ENCODE data around the gene VCL.
"Not testable (repeated sequence)": the region's sequence is repeated elsewhere in the genome, so short reads cannot be mapped to it uniquely, and the experiment has no call there.

The VCL gene

DNA sequence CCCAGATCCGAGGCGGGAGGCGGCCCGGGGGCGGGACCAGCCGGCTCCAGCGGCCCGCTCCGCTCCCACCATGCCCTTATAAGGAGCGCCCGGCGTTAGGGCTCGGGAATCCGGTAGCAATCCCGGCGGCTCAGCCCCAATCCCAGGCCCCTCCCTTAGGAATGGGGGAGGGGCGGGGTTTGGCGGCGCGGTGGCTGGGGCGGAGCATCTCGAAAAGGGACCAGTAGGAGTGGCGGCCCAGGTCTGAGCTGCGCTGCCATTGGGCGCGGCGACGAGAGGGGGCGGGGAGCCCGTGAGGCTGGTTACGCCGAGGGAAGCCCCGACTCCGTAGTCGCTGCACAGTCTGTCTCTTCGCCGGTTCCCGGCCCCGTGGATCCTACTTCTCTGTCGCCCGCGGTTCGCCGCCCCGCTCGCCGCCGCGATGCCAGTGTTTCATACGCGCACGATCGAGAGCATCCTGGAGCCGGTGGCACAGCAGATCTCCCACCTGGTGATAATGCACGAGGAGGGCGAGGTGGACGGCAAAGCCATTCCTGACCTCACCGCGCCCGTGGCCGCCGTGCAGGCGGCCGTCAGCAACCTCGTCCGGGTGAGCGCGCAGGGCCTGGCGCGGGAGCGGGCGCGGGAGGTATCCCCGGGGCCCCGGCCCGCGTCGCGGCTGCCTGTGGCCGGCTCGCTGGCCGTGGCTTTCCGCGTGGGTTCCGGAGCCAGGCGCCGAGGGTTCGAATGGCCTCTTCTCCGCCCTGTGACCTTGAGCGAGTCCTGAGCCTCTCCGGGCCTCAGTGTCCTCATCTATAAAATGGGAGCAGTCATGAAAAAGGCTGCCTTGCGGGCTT lies at the start of gene VCL:
VCL (plus strand) TSS at position 330 of the 836 bp plus-strand sequence; CDS start at position 422, 92 bp downstream.
- peak within 1 kb of the TSS; percentile 83 for H3K4me3 Mint-ChIP-seq
- DNase-seq (ENCODE audit: low spot score in 2 of 2) (peak; percentile 93 to 95), ATAC-seq (replicated peaks; ENCODE audit: extremely low read depth, poor library complexity, severe bottlenecking) (peak; percentile 98)
- peaks cover 52% of the 10 kb centered on the region for H3K4me1 Mint-ChIP-seq
- no peaks in the 10 kb centered on the region for H3K27me3 Mint-ChIP-seq
- peaks cover 10% of the 10 kb centered on the region for H3K36me3 Mint-ChIP-seq (ENCODE audit: insufficient read depth)
- no peaks in the 10 kb centered on the region for H3K9me3 Mint-ChIP-seq
- H3K27ac Mint-ChIP-seq (ENCODE audit: low read depth), result peak within 1 kb of the TSS; percentile 88

DNA sequence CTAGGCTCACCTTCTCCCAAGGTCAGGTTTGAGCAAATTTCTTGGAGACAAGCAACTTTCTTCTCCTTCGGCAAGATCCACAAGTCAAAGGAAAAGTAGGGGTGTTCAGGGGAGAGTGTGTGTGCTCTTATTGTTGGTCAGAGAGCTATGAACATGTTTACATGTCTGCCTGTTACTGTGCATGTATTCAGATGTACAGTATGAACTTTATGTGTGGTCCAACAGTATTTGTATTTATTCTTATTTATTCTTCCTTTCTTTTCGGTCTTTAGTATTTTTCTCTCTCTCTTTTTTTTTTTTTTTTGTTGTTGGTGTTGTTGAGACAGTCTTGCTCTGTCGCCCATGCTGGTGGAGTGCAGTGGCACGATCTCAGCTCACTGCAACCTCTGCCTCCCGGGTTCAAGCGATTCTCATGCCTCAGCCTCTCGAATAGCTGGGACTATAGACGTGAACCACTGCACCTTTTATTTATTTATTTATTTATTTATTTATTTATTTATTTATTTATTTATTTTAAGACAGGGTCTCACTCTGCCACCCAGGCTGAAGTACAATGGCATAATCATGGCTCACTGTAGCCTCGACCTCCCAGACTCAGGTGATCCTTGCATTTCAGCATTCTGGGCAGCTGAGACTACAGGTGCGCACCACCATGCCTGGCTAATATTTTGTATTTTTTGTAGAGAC lies 48.8 kb upstream of the VCL start:
- no peak for ATAC-seq (replicated peaks; ENCODE audit: extremely low read depth, poor library complexity, severe bottlenecking)
- no peak for DNase-seq (ENCODE audit: low spot score in 2 of 2)
- no peaks in the 10 kb centered on the region for H3K9me3 Mint-ChIP-seq
- no peaks in the 10 kb centered on the region for H3K27me3 Mint-ChIP-seq
- H3K27ac Mint-ChIP-seq (ENCODE audit: low read depth), result no peak overlapping the region
- no peaks in the 10 kb centered on the region for H3K36me3 Mint-ChIP-seq (ENCODE audit: insufficient read depth)
- H3K4me1 Mint-ChIP-seq, result peaks cover 14% of the 10 kb centered on the region
- H3K4me3 Mint-ChIP-seq, result no peak overlapping the region

DNA sequence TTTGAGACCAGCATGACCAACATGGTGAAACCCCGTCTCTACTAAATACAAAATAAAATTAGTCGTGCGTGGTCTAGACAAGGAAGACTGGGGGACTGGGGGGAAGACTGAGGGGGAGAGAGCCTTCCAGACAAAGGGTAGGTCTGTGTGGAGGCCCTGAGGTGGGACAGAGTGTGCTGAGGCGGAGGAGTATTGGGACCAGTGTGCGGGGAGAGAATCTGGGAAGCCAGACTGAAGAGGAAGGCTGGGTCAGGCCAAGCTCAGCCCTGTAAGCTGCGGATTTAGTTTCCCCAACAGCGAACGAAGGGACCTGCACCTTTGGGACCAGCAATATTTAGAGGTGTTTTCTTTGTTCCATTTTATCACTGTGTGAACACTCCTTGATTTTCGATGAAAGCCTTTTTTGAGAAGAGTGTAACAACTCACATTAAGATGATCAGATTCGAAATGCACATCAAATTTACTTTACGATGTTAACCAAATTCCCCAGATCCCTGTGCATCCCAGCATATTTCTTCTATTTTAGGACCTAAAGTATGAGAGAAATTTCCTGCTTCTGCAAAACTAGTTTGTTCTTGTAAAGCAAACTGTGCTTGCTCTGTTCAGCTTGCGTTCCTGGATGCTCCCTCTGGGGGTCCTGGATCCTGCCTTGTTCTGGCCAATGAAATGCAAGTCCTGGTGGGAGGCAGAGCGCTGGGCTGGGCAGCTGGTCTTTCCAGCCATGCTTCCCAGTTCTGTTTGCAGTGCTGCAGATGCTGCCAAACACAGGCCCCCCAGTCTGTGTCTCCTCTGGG lies 47.6 kb upstream of the VCL start:
- DNase-seq (ENCODE audit: low spot score in 2 of 2), result no peak
- Mint-ChIP-seq H3K4me3 (no peak overlapping the region), H3K4me1 (peaks cover 16% of the 10 kb centered on the region), H3K36me3 (ENCODE audit: insufficient read depth) (no peaks in the 10 kb centered on the region), H3K27ac (ENCODE audit: low read depth) (no peak overlapping the region), H3K27me3 (no peaks in the 10 kb centered on the region), H3K9me3 (no peaks in the 10 kb centered on the region)
- ATAC-seq (replicated peaks; ENCODE audit: extremely low read depth, poor library complexity, severe bottlenecking), result no peak

DNA sequence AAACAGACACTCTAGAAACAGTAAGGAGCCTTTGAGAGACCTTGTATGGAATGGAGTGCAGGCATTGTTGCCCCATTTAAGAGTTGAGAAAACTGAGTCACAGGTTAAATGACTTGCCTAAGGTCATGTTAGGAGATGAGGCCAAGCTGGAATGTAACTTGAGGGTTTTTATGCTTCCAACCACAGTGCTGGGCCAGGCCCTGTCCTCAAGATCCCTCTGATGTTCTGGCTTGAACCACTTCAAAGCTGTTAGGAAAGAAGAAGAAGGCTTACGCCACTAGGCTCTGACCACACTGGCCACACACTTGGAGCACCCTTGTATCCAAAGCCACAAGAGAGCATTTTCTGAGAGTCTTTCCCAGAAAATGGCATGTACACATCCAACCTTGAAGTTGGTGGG lies 44.3 kb upstream of the VCL start:
- Mint-ChIP-seq H3K27ac (ENCODE audit: low read depth) (no peak overlapping the region), H3K4me1 (peaks cover 34% of the 10 kb centered on the region), H3K9me3 (no peaks in the 10 kb centered on the region), H3K36me3 (ENCODE audit: insufficient read depth) (peaks cover 2% of the 10 kb centered on the region), H3K27me3 (no peaks in the 10 kb centered on the region), H3K4me3 (no peak overlapping the region)
- no peak for ATAC-seq (replicated peaks; ENCODE audit: extremely low read depth, poor library complexity, severe bottlenecking)
- DNase-seq (ENCODE audit: low spot score in 2 of 2), result no peak

DNA sequence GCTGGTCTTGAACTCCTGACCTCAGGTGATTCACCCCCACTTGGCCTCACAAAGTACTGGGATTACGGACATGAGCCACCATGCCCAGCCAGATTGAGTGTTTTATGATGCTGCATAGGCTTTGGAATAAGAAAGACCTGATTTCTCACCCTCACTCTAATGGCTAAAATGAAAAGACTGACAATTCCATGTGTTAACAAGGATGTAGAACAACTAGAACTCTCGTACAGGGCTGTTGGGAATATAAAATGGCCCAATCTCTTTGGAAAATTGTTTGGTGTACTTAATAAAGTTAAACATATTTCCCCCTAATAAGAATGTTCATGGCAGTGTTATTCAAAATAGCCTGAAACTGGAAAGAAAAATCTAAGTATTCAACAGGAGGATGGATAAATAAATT lies 43.2 kb upstream of the VCL start:
- H3K27ac Mint-ChIP-seq (ENCODE audit: low read depth), result no peak overlapping the region
- ATAC-seq (replicated peaks; ENCODE audit: extremely low read depth, poor library complexity, severe bottlenecking) (no peak), DNase-seq (ENCODE audit: low spot score in 2 of 2) (no peak)
- peaks cover 2% of the 10 kb centered on the region for H3K36me3 Mint-ChIP-seq (ENCODE audit: insufficient read depth)
- peaks cover 40% of the 10 kb centered on the region for H3K4me1 Mint-ChIP-seq
- no peak overlapping the region for H3K4me3 Mint-ChIP-seq
- no peaks in the 10 kb centered on the region for H3K27me3 Mint-ChIP-seq
- H3K9me3 Mint-ChIP-seq, result no peaks in the 10 kb centered on the region

DNA sequence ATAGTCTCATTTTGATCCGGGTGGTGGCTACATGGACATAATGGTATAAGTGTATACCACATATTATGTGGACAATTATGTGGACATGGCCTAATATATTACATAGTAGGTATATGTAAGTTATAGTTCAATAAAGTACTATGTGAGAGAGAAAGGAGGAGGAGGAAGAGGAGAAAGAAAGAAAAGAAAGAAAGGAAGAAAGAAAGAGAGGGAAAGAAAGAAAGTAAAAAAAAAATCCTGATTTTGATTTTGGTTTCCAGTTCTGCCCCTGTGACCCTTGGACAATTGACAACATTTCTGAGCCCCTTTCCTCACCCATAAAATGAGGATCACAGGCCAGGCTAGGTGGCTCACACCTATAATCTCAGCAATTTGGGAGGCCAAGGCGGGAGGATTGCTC lies 42.2 kb upstream of the VCL start:
- Mint-ChIP-seq H3K9me3 (no peaks in the 10 kb centered on the region), H3K27me3 (no peaks in the 10 kb centered on the region), H3K4me3 (peak overlapping the region; percentile 33), H3K27ac (ENCODE audit: low read depth) (peak overlapping the region; percentile 26), H3K36me3 (ENCODE audit: insufficient read depth) (peaks cover 2% of the 10 kb centered on the region), H3K4me1 (peaks cover 50% of the 10 kb centered on the region)
- ATAC-seq (replicated peaks; ENCODE audit: extremely low read depth, poor library complexity, severe bottlenecking) (no peak), DNase-seq (ENCODE audit: low spot score in 2 of 2) (no peak)

DNA sequence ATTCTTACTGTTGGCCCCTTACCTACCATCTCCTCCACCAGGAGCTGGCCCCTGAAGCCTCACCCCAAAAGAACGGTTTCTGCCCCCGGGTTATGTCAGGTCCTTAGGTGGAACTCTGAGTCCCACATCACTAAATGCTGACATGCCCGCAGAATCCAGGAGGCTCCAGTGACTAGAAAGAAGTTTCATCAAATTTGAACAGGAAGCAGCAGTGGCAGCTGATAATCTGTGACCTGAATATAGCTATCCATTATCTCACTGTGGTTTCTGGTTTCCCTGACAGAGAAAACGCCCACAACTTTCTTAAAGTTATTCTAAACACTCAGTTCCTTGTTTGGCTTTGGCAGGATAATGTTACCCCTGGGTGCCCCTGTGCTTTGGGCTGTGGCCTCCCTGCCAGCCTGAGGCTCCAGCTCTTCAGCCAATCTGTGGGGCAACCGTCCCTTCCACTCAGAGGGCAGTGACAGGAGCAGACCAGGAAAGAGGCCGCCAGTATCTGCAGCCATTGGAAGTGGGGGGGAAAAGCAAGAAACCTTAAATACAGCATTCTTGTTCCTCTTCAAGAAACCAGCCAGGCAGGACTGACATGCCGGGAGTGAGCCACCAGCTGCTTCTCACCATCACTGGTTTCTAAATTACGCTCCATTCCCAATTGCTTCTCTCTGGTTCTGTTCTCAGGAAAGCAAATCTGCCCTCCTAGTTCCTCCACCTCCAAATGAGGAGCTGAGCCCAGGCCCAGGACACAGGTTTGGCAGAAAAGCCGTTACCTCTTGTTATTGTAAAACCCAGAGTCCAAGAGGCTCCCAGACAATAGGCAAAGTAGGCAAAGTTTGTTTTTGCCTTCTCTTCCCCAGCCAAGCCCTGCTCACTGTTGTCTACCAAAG lies 41.2 kb upstream of the VCL start:
- ATAC-seq (replicated peaks; ENCODE audit: extremely low read depth, poor library complexity, severe bottlenecking) (peak; percentile 91), DNase-seq (ENCODE audit: low spot score in 2 of 2) (peak in 1 of 2 donors; percentile 30)
- Mint-ChIP-seq H3K27me3 (no peaks in the 10 kb centered on the region), H3K9me3 (no peaks in the 10 kb centered on the region), H3K36me3 (ENCODE audit: insufficient read depth) (peaks cover 2% of the 10 kb centered on the region), H3K4me1 (peaks cover 55% of the 10 kb centered on the region), H3K27ac (ENCODE audit: low read depth) (peak overlapping the region; percentile 81), H3K4me3 (peak overlapping the region; percentile 72)

DNA sequence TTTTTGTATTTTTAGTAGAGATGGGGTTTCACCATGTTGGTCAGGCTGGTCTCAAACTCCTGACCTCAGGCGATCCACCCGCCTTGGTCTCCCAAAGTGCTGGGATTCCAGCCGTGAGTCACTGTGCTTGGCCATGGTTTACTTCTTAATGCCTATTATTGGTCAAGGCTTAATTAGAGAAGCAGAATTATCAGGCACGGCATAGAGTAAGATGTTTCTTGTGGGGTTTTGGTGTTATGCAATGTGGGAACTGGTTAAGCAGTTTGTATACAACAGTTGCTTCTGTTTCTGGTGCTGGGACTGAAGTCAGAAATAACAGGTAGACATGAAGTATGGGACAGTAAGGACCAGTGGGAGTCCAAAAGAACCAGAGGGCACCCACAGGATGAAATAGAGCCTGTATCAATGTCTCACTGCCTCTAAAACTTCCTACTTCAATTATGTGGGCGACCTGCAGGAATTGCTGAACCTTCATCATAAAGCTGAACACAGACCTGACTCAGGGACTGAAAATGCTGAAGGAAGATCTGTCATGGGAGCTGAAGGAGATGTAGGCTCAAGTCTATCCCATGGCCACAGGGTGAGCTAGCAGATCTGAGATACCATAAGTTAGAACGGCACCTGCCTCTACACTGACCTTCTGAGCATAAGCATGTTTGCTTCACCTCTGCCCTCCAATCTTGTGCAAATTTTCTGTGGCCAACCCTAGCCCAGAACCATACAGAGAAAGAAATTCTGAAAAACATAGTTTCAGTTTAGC lies 38.3 kb upstream of the VCL start:
- Mint-ChIP-seq H3K27ac (ENCODE audit: low read depth) (no peak overlapping the region), H3K9me3 (no peaks in the 10 kb centered on the region), H3K36me3 (ENCODE audit: insufficient read depth) (peaks cover 2% of the 10 kb centered on the region), H3K4me1 (peaks cover 47% of the 10 kb centered on the region), H3K4me3 (peak overlapping the region; percentile 11), H3K27me3 (no peaks in the 10 kb centered on the region)
- DNase-seq (ENCODE audit: low spot score in 2 of 2) (no peak), ATAC-seq (replicated peaks; ENCODE audit: extremely low read depth, poor library complexity, severe bottlenecking) (no peak)

DNA sequence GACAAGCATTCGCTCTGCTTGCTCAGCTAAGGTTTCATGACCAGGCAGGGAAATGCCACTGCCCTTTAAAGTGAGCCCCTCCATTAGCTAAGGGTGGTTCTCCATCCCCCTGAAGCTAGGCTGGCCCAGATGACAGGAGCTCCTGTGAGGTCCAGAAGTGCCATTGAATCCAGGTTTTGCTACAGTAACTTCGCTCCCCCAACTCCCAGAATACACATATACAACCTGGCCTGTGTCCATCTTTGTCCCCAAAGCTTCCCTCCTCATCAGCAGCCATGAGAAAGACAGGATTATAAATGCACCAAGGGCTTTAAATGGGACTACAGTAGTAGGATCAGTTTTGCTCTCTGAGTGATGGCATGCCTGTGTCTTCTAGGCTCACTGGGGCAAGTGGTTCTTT lies 35.5 kb upstream of the VCL start:
- Mint-ChIP-seq H3K4me3 (no peak overlapping the region), H3K9me3 (no peaks in the 10 kb centered on the region), H3K4me1 (peaks cover 32% of the 10 kb centered on the region), H3K27ac (ENCODE audit: low read depth) (no peak overlapping the region), H3K36me3 (ENCODE audit: insufficient read depth) (peaks cover 5% of the 10 kb centered on the region), H3K27me3 (no peaks in the 10 kb centered on the region)
- ATAC-seq (replicated peaks; ENCODE audit: extremely low read depth, poor library complexity, severe bottlenecking), result no peak
- DNase-seq (ENCODE audit: low spot score in 2 of 2), result no peak

DNA sequence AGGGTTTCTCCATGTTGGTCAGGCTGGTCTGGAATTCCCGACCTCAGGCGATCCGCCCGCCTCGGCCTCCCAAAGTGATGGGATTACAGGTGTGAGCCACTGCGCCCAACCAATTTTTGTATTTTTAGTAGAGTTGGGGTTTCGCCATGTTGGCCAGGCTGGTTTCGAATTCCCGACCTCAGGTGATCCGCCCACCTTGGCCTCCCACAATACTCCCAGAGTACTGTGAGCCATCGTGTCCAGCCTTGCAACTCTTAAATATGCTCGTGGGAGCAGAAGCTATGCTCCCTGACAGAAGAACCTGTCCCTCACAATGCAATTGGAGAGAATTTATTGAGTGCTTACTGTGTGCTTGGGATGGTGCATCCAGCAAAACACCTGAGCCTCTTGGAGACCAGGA lies 34.4 kb upstream of the VCL start:
- not testable (repeated sequence) for H3K36me3 Mint-ChIP-seq (ENCODE audit: insufficient read depth); H3K9me3 Mint-ChIP-seq; H3K27ac Mint-ChIP-seq (ENCODE audit: low read depth); DNase-seq (ENCODE audit: low spot score in 2 of 2); H3K4me3 Mint-ChIP-seq; ATAC-seq (replicated peaks; ENCODE audit: extremely low read depth, poor library complexity, severe bottlenecking); H3K27me3 Mint-ChIP-seq
- H3K4me1 Mint-ChIP-seq, result peaks cover 37% of the 10 kb centered on the region

DNA sequence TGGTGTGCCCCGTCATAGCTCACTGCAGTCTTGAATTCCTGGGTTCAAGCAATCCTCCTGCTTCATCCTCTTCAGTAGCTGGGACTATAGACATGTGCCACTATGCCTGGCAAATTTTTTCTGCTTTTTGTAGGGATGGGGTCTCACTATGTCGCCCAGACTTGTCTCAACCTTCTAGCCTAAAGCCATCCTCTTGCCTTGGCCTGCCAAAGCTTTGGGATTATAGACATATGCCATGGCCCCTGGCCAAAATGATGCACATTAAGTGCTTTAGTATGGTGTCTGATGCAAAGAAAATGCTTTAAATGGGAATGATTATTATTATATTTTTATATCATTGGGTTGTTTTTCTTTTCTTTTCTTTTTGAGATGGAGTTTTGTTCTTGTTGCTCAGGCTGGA lies 33.2 kb upstream of the VCL start:
- ATAC-seq (replicated peaks; ENCODE audit: extremely low read depth, poor library complexity, severe bottlenecking) (no peak), DNase-seq (ENCODE audit: low spot score in 2 of 2) (no peak)
- no peak overlapping the region for H3K27ac Mint-ChIP-seq (ENCODE audit: low read depth)
- H3K36me3 Mint-ChIP-seq (ENCODE audit: insufficient read depth), result peaks cover 2% of the 10 kb centered on the region
- H3K4me3 Mint-ChIP-seq, result no peak overlapping the region
- peaks cover 41% of the 10 kb centered on the region for H3K4me1 Mint-ChIP-seq
- no peaks in the 10 kb centered on the region for H3K27me3 Mint-ChIP-seq
- no peaks in the 10 kb centered on the region for H3K9me3 Mint-ChIP-seq
